GM12878 (cell line): ENCODE data around the gene TSHZ2.

ENCODE experiments used
- CTCF ChIP-seq, 3 experiments: IDR thresholded peaks in 2 of 3; conservative IDR thresholded peaks in 1 of 3; 2 replicates each; pipeline ENCODE4 v1.5.1; 2011; ENCODE audit warnings: low read depth in 3 of 3, low read length in 3 of 3, mild to moderate bottlenecking in 3 of 3, control low read depth in 2 of 3, moderate library complexity in 2 of 3, inconsistent platforms in 1 of 3, mixed read lengths in 1 of 3; ENCODE audit not compliant: control insufficient read depth in 2 of 3, insufficient read depth in 1 of 3; ENCODE audit errors: extremely low read depth in 1 of 3
- HDGF ChIP-seq: fragments of 450-650 bp; IDR thresholded peaks from 2 replicates; pipeline ENCODE4 v1.6.1; 2016; ENCODE audit warnings: antibody characterized with exemption

- TF ChIP-seq CTCF (IDR thresholded peaks at IDR 0.05 in 2 of 3, conservative IDR thresholded peaks at IDR 0.05 in 1 of 3; ENCODE audit: control insufficient read depth in 2 of 3, extremely low read depth in 1 of 3, insufficient read depth in 1 of 3, low read depth in 3 of 3, low read length in 3 of 3) (no peak), HDGF (no peak)
These were observed 35.5 kb upstream of the TSHZ2 start for GRCh38 chr20:52936351-52937340.
